CD4-positive, alpha-beta T cell treated with Interleukin-15 for 1 hour (primary cell): Measurements from ENCODE around the gene BLTP3A.

Experiments
- DNase-seq: peaks from one replicate; pipeline ENCODE4 v3.0.0-alpha.2; 2020

Gene BLTP3A

DNA sequence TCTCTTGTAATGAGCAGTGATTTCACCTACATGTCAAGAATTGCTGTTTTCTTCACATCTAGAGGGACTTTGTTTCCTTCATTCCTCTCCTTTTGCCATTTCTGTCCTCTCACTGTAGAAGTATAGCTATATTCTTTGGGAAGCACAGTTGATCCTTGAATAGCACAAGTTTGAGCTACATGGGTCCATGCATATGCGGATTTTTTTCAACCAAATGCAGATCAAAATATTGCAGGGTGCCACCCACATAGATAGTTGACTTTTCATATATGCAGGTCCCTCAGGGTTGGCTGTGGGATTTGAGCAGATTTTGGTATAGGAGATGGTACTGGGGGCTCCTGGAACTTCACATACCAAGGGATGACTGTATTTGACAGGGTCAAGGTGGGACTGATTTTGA is 41.1 kb downstream of the BLTP3A start:
- DNase-seq, result no peak

GRCh38 chr6:34834789-34835518 is 43.1 kb downstream of the BLTP3A start:
- DNase-seq, result no peak

DNA sequence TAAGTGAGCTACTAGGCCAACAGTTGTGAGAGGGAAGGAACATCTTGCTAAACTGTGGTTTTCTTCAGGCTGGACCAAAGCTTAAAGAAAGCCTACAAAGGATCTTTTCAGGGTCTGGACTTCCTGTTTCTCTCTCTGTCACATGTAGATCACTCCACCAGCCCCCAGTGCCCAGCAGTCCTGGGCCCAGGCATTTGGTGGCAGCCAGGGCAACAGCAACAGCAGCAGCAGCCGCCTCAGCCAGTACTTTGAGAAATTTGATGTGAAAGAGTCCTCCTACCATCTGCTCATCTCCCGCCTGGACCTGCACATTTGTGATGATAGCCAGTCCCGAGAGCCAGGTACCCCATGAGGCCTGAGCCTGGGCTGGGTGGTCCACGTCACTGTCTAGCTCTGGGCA is 44.1 kb downstream of the BLTP3A start:
- no peak for DNase-seq

GRCh38 chr6:34836451-34836850 is 44.6 kb downstream of the BLTP3A start:
- DNase-seq, result no peak

DNA sequence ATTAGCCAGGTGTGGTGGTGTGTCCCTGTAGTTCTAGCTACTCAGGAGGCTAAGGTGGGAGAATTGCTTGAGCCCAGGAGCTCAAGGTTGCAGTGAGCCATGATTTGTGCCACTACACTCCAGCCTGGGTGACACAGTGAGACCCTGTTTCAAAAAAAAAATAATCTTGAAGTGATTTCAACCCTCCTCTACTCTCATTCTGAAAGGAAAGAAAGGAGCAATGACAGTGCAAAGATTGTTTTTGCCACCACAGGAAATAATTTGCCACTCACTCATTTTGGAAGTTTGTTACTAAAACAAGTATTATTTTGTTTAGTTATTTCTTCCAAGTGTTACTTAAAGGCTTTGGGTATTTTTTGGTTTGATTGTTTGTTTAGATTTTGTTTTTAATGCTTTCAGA is 45.6 kb downstream of the BLTP3A start:
- DNase-seq, result no peak

- no peak for DNase-seq
Measured at GRCh38 chr6:34839666-34840352, 47.9 kb downstream of the BLTP3A start.
